ENCODE measurements around the gene RIPK4.

The RIPK4 gene

DNA sequence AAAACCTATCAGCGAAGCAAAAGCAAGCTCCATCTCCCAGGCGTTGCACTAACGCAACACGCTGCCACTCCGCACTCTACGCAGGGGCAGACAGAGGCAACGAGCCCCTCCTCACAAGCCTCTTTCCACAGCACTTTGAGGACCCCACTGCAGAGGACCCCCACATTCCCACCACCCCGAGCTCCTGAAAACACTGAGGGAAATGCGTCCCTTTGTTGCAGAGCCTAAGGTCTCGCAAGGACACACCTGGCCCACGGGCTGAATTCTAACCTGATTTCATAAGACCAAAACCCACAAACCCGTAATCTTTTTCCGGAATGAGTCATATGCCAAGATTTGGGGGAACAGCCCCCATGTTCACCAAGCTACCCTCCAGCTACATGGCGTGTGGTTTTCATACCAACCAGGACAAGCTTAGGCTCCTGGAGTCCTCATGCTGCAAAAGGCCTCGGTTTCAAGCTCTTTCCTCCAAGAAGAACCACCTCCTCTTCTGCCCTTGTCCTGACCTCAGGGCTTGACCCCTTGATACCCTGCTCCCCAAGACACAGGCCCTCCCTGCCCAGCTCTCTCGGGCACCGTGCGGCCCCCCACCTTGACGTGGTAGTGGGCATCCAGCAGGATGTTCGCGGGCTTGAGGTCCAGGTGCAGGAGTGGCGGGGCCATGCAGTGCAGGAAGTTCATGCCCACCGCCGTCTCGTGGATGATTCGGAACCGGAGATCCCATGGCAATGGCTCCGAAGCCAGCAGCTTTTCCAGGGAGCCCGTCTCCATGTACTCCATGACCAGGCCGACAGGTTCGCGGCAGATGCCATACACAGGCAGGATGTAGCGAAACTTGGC is 10.7 kb downstream of the RIPK4 start:
- in situ Hi-C loops (cut with HindIII; ENCODE audit: low sequenced_read_pairs), result no loop called here
- H3K4me3 ChIP-seq (ENCODE audit: low read depth, low read length), result no peak overlapping the region
- TF ChIP-seq, protein P1, sequence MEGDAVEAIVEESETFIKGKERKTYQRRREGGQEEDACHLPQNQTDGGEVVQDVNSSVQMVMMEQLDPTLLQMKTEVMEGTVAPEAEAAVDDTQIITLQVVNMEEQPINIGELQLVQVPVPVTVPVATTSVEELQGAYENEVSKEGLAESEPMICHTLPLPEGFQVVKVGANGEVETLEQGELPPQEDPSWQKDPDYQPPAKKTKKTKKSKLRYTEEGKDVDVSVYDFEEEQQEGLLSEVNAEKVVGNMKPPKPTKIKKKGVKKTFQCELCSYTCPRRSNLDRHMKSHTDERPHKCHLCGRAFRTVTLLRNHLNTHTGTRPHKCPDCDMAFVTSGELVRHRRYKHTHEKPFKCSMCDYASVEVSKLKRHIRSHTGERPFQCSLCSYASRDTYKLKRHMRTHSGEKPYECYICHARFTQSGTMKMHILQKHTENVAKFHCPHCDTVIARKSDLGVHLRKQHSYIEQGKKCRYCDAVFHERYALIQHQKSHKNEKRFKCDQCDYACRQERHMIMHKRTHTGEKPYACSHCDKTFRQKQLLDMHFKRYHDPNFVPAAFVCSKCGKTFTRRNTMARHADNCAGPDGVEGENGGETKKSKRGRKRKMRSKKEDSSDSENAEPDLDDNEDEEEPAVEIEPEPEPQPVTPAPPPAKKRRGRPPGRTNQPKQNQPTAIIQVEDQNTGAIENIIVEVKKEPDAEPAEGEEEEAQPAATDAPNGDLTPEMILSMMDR (IDR thresholded peaks at IDR 0.05; ENCODE audit: low read depth, low read length), result no peak
- no peak for DNase-seq (ENCODE audit: low read depth, low spot score)

DNA sequence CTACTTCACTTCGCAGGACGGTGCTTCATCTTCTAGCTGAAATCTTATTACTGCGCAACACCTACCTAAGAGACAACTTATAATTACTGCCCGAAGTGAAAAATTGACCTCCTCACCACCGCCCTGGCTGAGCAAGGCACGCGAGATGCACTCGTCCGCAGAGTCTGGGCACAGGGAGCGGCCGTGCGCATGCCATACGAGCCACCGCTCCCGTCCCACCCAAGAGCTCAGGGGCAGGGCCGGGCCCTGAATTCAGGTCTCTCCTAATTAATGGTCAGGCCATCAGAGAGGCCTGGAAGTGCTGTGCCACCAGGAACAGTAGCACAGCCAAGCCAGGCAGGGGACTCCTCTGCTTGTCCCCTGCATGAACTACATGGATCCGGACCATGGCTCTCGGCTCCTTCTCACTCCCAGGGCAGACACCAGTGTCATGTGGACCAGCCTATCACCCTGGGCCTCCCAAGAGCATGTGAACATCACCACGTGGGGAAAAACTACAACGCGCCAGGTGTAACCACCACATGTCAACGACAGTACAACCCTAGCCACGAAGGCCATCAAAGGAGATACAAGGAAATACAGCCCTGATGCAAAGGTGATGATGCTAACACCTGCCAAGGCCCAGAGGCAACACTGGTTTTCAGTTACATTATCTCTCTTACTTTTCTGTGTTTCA is 11.5 kb downstream of the RIPK4 start:
- in situ Hi-C loops (cut with HindIII; ENCODE audit: low sequenced_read_pairs), result no loop called here
- no peak overlapping the region for H3K4me3 ChIP-seq (ENCODE audit: low read depth, low read length)
- DNase-seq (ENCODE audit: low read depth, low spot score), result no peak
- TF ChIP-seq, protein P1 (IDR thresholded peaks at IDR 0.05; ENCODE audit: low read depth, low read length), result no peak

DNA sequence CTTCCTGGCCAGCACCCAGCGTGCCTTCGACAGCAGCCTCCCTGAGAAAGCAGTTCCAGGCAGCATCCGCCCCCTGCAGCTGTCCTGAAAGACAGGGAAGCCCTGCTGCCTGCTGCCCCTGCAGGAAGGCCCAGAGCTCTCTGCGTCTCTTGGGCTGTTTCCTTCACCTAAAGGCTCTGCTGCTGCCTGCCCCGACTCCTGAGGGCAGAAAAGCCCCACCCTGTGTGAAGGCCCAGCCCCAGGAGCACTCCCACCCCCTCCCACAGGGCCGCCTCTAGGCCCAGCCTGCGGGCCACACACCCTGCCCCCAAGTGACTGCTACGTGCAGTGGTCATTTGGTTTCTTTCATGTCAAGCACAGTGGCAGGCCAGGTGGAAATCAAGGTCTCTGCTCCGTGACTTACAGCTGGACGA is 12.4 kb downstream of the RIPK4 start:
- no peak overlapping the region for H3K4me3 ChIP-seq (ENCODE audit: low read depth, low read length)
- TF ChIP-seq, protein P1 (IDR thresholded peaks at IDR 0.05; ENCODE audit: low read depth, low read length), result no peak
- in situ Hi-C loops (cut with HindIII; ENCODE audit: low sequenced_read_pairs), result no loop called here
- no peak for DNase-seq (ENCODE audit: low read depth, low spot score)

DNA sequence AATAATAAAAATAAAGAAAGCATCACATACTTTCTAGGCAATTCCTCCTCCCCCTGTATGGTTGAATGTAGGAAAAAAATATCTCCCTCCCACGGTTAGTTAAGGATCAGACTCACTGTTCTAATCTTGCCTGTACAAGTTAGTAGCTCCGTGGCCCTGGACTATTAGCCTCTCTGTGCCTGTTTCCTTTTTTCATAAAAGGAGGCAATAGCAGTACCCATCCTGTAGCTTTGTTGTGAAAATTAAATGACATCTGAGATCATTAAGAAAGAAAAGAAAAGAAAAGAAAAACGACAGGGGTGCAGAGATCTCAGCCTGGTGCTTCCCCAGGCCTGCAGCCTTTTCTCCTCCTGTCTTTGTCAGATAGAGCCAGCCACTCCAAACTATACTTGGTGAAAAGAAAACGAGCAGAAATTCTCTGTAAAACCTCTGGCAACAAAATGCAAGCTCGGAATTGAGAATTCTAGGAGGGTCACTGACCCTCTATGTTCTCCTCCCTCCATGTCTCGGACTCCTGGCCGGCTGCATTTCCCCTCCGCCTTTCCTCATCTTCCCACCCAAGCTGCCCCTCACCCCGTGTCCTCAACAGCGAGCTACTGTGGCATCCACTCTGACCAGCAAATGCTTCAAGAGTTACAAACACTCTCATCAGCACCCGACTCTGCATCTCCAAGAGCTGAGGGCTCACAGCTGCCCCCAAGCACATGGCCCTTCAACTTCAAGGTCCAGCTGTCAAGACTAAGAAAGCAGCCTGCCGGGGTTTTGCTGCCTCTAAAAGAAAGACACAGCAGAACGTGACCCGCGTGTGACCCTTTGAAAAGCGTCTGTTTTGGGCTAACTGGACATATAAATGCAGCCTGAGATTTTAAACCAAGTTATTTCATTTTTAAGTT is 13.6 kb downstream of the RIPK4 start:
- TF ChIP-seq, protein P1 (IDR thresholded peaks at IDR 0.05; ENCODE audit: low read depth, low read length), result no peak
- in situ Hi-C loops (cut with HindIII; ENCODE audit: low sequenced_read_pairs), result no loop called here
- no peak for DNase-seq (ENCODE audit: low read depth, low spot score)
- no peak overlapping the region for H3K4me3 ChIP-seq (ENCODE audit: low read depth, low read length)

DNA sequence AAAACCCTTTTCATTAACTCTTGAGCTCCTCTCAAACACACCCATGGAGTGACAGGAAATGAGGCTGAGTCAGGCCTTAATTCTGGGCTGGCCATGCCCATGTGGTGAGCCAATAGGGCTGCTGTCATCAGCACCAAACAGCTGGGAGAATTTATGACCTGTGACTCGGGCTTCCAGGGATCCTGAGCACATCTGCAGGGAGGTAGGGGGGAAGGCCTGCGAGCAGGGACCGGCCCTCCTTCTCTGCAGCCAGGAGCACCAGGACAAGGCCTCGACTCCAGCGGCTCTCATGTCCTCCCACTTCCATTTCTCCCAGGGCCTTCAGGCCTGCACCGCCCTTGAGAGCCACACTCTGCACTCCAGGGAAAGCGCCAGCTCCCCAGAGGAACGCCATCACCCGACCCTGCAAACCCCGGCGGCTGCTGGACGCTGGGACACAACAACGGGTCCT is 14.6 kb downstream of the RIPK4 start:
- H3K4me3 ChIP-seq (ENCODE audit: low read depth, low read length), result no peak overlapping the region
- DNase-seq (ENCODE audit: low read depth, low spot score), result peak; percentile 56
- TF ChIP-seq, protein P1 (IDR thresholded peaks at IDR 0.05; ENCODE audit: low read depth, low read length), result no peak
- in situ Hi-C loops (cut with HindIII; ENCODE audit: low sequenced_read_pairs), result no loop called here

DNA sequence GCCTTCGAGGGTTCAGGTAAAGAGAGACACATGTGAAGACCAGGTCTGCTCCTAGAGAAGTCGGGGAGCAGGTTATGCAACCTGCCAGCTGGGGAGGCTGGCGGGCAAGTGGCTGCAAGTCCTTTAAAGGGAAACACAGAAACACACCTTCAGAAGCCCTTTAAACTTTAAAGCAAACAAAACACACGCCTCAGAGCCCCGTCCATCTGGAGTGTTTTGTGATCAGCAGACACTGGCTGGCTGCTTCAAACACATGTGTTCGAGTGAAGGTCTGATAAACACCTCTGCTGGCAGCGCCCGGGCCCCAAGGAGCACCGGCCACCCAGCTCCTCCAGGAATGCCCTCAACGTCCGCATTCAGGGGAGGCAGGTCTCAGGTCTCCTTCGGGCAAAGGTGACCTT is 15.2 kb downstream of the RIPK4 start:
- H3K4me3 ChIP-seq (ENCODE audit: low read depth, low read length), result no peak overlapping the region
- in situ Hi-C loops (cut with HindIII; ENCODE audit: low sequenced_read_pairs), result no loop called here
- TF ChIP-seq, protein P1 (IDR thresholded peaks at IDR 0.05; ENCODE audit: low read depth, low read length), result no peak

More for the DNA sequence above, 15.2 kb downstream of the RIPK4 start:
- DNase-seq (ENCODE audit: low read depth, low spot score), result no peak

Data from astrocyte of the spinal cord (primary cell).